Right hindlimb (tissue), 1 donor: ENCODE results near the gene PTEN.
A peak's percentile ranks its signal among the peaks of the same experiment; 100 is the strongest.
"Not testable (repeated sequence)": the region's sequence is repeated elsewhere in the genome, so short reads cannot be mapped to it uniquely, and the experiment has no call there.

Experiments used
- DNase-seq: peaks from one replicate; pipeline ENCODE4 v3.0.0-alpha.2; 2018

PTEN gene

GRCh38 chr10:87846023-87846422 lies 17.4 kb upstream of the PTEN start:
- no peak for DNase-seq

- DNase-seq, result not testable (repeated sequence)
Measured at GRCh38 chr10:87846711-87847110, 16.7 kb upstream of the PTEN start.

GRCh38 chr10:87847550-87847949 lies 15.9 kb upstream of the PTEN start:
- DNase-seq, result no peak

GRCh38 chr10:87849001-87849400 lies 14.4 kb upstream of the PTEN start:
- DNase-seq, result no peak

- DNase-seq, result peak; percentile 65
Measured at GRCh38 chr10:87850742-87851205, 12.7 kb upstream of the PTEN start.

GRCh38 chr10:87852089-87852488 lies 11.3 kb upstream of the PTEN start:
- no peak for DNase-seq

- DNase-seq, result not testable (repeated sequence)
Measured at GRCh38 chr10:87855247-87855646, 8.2 kb upstream of the PTEN start.

GRCh38 chr10:87855665-87856064 lies 7.8 kb upstream of the PTEN start:
- not testable (repeated sequence) for DNase-seq

- DNase-seq, result peak; percentile 35
Measured at GRCh38 chr10:87860156-87860795, 3.1 kb upstream of the PTEN start.

- DNase-seq, result peak; percentile 19
Measured at GRCh38 chr10:87860816-87861403, 2.5 kb upstream of the PTEN start.

- peak; percentile 59 for DNase-seq
Measured at GRCh38 chr10:87861566-87861952, 1.9 kb upstream of the PTEN start.

GRCh38 chr10:87861953-87862678 lies 1.3 kb upstream of the PTEN start:
- DNase-seq, result peak; percentile 97

- DNase-seq, result no peak
Measured at GRCh38 chr10:87862679-87863052, 759 bp upstream of the PTEN start.

- peak; percentile 54 for DNase-seq
Measured at GRCh38 chr10:87863951-87864495, 598 bp downstream of the PTEN start.

- DNase-seq, result no peak
Measured at GRCh38 chr10:87864496-87865059, 1.2 kb downstream of the PTEN start.

GRCh38 chr10:87865241-87865881 lies 1.9 kb downstream of the PTEN start:
- DNase-seq, result no peak

- no peak for DNase-seq
Measured at GRCh38 chr10:87866412-87866974, 3.1 kb downstream of the PTEN start.

GRCh38 chr10:87867453-87867852 lies 4.0 kb downstream of the PTEN start:
- no peak for DNase-seq

GRCh38 chr10:87868277-87868676 lies 4.9 kb downstream of the PTEN start:
- no peak for DNase-seq

GRCh38 chr10:87869139-87869538 lies 5.7 kb downstream of the PTEN start:
- not testable (repeated sequence) for DNase-seq

GRCh38 chr10:87869773-87870551 lies 6.5 kb downstream of the PTEN start:
- DNase-seq, result no peak

- DNase-seq, result no peak
Measured at GRCh38 chr10:87872828-87873227, 9.4 kb downstream of the PTEN start.
